ENCODE results near the gene MOCOS. TPM values are rescaled to one million over a fixed set of nuclear protein-coding genes. Genes with fewer than 3 reads are reported as not detected.

Gene MOCOS
- total RNA-seq, 1 experiment from 2014 or later: 12.1 TPM

DNA sequence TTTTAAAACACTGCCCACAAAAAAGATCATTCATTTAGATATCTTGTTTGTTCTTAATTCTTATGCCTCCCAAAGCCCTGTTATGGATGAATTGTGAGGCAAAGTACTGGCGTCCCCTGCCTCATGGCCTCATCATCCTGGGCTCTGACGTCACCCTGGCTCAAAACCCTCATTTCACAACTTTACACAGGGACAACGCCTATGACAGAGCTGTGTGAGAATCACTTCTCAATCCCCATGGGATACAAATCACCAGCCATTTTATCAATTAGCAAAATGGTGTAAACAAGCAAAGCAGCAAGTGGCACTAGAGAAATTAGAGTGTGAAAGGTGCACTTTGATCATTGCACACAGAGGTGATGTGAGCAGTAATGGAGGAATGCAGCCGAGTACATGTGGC lies 126.8 kb downstream of the MOCOS start:
- no peak for TF ChIP-seq MAX (IDR thresholded peaks at IDR 0.05)
- TF ChIP-seq CTCF (IDR thresholded peaks at IDR 0.05 in 2 of 3, conservative IDR thresholded peaks at IDR 0.05 in 1 of 3; ENCODE audit: borderline replicate concordance in 1 of 3, insufficient read depth in 1 of 3, low read depth in 2 of 3, low read length in 2 of 3): no peak
- TF ChIP-seq, protein P1, sequence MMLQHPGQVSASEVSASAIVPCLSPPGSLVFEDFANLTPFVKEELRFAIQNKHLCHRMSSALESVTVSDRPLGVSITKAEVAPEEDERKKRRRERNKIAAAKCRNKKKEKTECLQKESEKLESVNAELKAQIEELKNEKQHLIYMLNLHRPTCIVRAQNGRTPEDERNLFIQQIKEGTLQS (IDR thresholded peaks at IDR 0.05): no peak
- TF ChIP-seq SRF (IDR thresholded peaks at IDR 0.05; ENCODE audit: low read depth): no peak
- TF ChIP-seq TCF7L2 (IDR thresholded peaks at IDR 0.05; ENCODE audit: borderline replicate concordance, extremely low read depth, insufficient read depth, insufficient read length): no peak
- no peak for TF ChIP-seq EZH2 (IDR thresholded peaks at IDR 0.05)
- no peak for TF ChIP-seq RAD21 (IDR thresholded peaks at IDR 0.05; ENCODE audit: low read depth)
- Histone ChIP-seq H3K9me2 (ENCODE audit: insufficient read depth) (no peaks in the 10 kb centered on the region), H4K20me1 (ENCODE audit: insufficient read depth) (no peaks in the 10 kb centered on the region), H3K79me2 (ENCODE audit: insufficient read depth, low read length) (no peaks in the 10 kb centered on the region), H3K27ac (ENCODE audit: low read depth, low read length) (no peak overlapping the region), H2AFZ (ENCODE audit: low read depth, low read length, poor library complexity, severe bottlenecking) (no peak overlapping the region), H3K27me3 (ENCODE audit: insufficient read depth, low read length) (no peaks in the 10 kb centered on the region; the same call in 1 of the 2 replicates), H3K4me2 (ENCODE audit: low read length) (no peak overlapping the region), H3K9me3 (ENCODE audit: control insufficient read depth in 1 of 2, insufficient read depth in 1 of 2, low read depth in 1 of 2, low read length in 2 of 2) (no peaks in the 10 kb centered on the region), H3K36me3 (ENCODE audit: control insufficient read depth in 1 of 2, insufficient read depth in 2 of 2, low read length in 2 of 2) (no peaks in the 10 kb centered on the region), H3K4me1 (ENCODE audit: control insufficient read depth in 1 of 2, insufficient read depth in 2 of 2, low read length in 2 of 2) (peaks cover 18 to 28% of the 10 kb centered on the region in 2 experiments), H3K9ac (ENCODE audit: low read length) (no peak overlapping the region), H3K4me3 (replicated peaks in 1 of 2; ENCODE audit: low read depth in 1 of 2, low read length in 2 of 2) (no peak overlapping the region)
- ATAC-seq (no peak), DNase-seq (ENCODE audit: low read depth, low spot score) (no peak)
- no TSS peak for BruUV-seq (replicated peaks)
- ChIA-PET RAD21 (ENCODE audit: low non-redundant PET in 1 of 2, low total read pairs in 2 of 2, uncharacterized antibody in 2 of 2, unreplicated experiment in 2 of 2) (no interaction called here), POLR2A (no interaction called here), CTCF (no interaction called here)
- intact Hi-C loops (cut with micrococcal nuclease): no loop called here

DNA sequence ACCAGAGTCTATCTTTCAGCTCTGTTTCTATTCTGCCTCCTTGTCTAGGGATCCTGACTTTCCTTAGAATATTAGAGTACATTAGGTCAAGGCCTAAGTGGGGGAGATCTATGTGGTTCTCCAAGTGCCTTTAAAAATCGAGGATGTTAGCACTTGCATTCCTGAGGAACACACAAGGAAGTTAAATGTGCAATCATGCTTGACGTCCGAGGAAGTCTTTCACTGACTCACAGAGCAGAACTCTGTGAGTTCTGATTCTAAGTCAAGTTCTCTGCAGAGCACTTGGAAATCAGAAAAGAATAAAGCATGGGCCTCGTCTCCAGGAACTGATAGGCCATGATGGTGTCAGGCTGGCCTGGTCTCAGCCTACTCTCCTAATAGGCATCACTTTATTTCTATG lies 127.5 kb downstream of the MOCOS start:
- ATAC-seq (no peak), DNase-seq (ENCODE audit: low read depth, low spot score) (no peak)
- Histone ChIP-seq H3K79me2 (ENCODE audit: insufficient read depth, low read length) (no peaks in the 10 kb centered on the region), H2AFZ (ENCODE audit: low read depth, low read length, poor library complexity, severe bottlenecking) (no peak overlapping the region), H3K27ac (ENCODE audit: low read depth, low read length) (no peak overlapping the region), H3K4me2 (ENCODE audit: low read length) (no peak overlapping the region), H3K4me3 (replicated peaks in 1 of 2; ENCODE audit: low read depth in 1 of 2, low read length in 2 of 2) (no peak overlapping the region), H3K27me3 (ENCODE audit: insufficient read depth, low read length) (no peaks in the 10 kb centered on the region; the same call in 1 of the 2 replicates), H3K9me2 (ENCODE audit: insufficient read depth) (no peaks in the 10 kb centered on the region), H4K20me1 (ENCODE audit: insufficient read depth) (no peaks in the 10 kb centered on the region), H3K9me3 (ENCODE audit: control insufficient read depth in 1 of 2, insufficient read depth in 1 of 2, low read depth in 1 of 2, low read length in 2 of 2) (no peaks in the 10 kb centered on the region), H3K4me1 (ENCODE audit: control insufficient read depth in 1 of 2, insufficient read depth in 2 of 2, low read length in 2 of 2) (peaks cover 13 to 21% of the 10 kb centered on the region in 2 experiments), H3K9ac (ENCODE audit: low read length) (no peak overlapping the region), H3K36me3 (ENCODE audit: control insufficient read depth in 1 of 2, insufficient read depth in 2 of 2, low read length in 2 of 2) (no peaks in the 10 kb centered on the region)
- ChIA-PET CTCF (no interaction called here), POLR2A (no interaction called here), RAD21 (ENCODE audit: low non-redundant PET in 1 of 2, low total read pairs in 2 of 2, uncharacterized antibody in 2 of 2, unreplicated experiment in 2 of 2) (no interaction called here)
- no TSS peak for BruUV-seq (replicated peaks)
- intact Hi-C loops (cut with micrococcal nuclease): no loop called here
- TF ChIP-seq EZH2 (IDR thresholded peaks at IDR 0.05) (no peak), ELF1 (IDR thresholded peaks at IDR 0.05; ENCODE audit: borderline replicate concordance, low read depth) (no peak), MAX (IDR thresholded peaks at IDR 0.05) (no peak), CBX3 (IDR thresholded peaks at IDR 0.05; ENCODE audit: low read depth) (no peak)
- TF ChIP-seq, protein P2, sequence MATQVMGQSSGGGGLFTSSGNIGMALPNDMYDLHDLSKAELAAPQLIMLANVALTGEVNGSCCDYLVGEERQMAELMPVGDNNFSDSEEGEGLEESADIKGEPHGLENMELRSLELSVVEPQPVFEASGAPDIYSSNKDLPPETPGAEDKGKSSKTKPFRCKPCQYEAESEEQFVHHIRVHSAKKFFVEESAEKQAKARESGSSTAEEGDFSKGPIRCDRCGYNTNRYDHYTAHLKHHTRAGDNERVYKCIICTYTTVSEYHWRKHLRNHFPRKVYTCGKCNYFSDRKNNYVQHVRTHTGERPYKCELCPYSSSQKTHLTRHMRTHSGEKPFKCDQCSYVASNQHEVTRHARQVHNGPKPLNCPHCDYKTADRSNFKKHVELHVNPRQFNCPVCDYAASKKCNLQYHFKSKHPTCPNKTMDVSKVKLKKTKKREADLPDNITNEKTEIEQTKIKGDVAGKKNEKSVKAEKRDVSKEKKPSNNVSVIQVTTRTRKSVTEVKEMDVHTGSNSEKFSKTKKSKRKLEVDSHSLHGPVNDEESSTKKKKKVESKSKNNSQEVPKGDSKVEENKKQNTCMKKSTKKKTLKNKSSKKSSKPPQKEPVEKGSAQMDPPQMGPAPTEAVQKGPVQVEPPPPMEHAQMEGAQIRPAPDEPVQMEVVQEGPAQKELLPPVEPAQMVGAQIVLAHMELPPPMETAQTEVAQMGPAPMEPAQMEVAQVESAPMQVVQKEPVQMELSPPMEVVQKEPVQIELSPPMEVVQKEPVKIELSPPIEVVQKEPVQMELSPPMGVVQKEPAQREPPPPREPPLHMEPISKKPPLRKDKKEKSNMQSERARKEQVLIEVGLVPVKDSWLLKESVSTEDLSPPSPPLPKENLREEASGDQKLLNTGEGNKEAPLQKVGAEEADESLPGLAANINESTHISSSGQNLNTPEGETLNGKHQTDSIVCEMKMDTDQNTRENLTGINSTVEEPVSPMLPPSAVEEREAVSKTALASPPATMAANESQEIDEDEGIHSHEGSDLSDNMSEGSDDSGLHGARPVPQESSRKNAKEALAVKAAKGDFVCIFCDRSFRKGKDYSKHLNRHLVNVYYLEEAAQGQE (IDR thresholded peaks at IDR 0.05; ENCODE audit: low read depth): no peak
- TF ChIP-seq, protein P3, sequence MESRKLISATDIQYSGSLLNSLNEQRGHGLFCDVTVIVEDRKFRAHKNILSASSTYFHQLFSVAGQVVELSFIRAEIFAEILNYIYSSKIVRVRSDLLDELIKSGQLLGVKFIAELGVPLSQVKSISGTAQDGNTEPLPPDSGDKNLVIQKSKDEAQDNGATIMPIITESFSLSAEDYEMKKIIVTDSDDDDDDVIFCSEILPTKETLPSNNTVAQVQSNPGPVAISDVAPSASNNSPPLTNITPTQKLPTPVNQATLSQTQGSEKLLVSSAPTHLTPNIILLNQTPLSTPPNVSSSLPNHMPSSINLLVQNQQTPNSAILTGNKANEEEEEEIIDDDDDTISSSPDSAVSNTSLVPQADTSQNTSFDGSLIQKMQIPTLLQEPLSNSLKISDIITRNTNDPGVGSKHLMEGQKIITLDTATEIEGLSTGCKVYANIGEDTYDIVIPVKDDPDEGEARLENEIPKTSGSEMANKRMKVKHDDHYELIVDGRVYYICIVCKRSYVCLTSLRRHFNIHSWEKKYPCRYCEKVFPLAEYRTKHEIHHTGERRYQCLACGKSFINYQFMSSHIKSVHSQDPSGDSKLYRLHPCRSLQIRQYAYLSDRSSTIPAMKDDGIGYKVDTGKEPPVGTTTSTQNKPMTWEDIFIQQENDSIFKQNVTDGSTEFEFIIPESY (IDR thresholded peaks at IDR 0.05; ENCODE audit: extremely low read depth, insufficient replicate concordance, low read length): no peak
